Heart left ventricle (tissue), 13 donors: Measurements from ENCODE around the gene KRT1.

Source experiments
- CTCF ChIP-seq, 12 donors: fragments of 200-600 bp; sonication (generic) in 4 of 12; IDR thresholded peaks; one replicate each; pipeline versions ENCODE4 v1.5.0 to v1.8.0; 2018 to 2022; ENCODE audit warnings: antibody characterized with exemption in 12 of 12, mild to moderate bottlenecking in 5 of 12
- POLR2A ChIP-seq, 2 donors: fragments of 450-650 bp; IDR thresholded peaks; one replicate each; pipeline ENCODE4 v1.6.1; 2017; ENCODE audit warnings: antibody characterized with exemption in 2 of 2, mild to moderate bottlenecking in 2 of 2, moderate library complexity in 2 of 2
- donor health status: ischemic (EF 13 %, LVEDD 7.1; RV severe dilation, severe dysfunction).
- donor health status: DM: no; HTN: yes; CAD: no.
- donor health status: DM: no; HTN: no; CAD: no.
- donor health status: ischemic (EF 25% LVEDD 6.9; RV normal size, moderate dysfunction).
- donor health status: ischemic (EF 25% LVEDD 5.7; RV mildly dilated, moderate dysfunction).
- donor health status: ischemic (EF 35%, LVEDD 5.7; RV mildly dilated, moderate dysfunction).
- donor health status: nonischemic (EF 11% LVEDD 7.7; RV severe dilation, severe dysfunction).
- donor health status: DM: yes; HTN: yes; CAD: no.
- donor health status: PGD.
- donor health status: ischemic (EF 29% LVEDD 5.4; RV normal size, mild dysfunction).
- donor health status: nonischemic (EF 23%, LVEDD 6.1; RV moderate dilation, normal function).

GRCh38 chr12:52698651-52699340 lies 18.6 kb upstream of the KRT1 start:
- TF ChIP-seq CTCF (IDR thresholded peaks at IDR 0.05) (no peak), POLR2A (IDR thresholded peaks at IDR 0.05) (no peak)
